GM19468 (cell line): Measurements from ENCODE around the gene MLN.
"Not testable (repeated sequence)": the region's sequence is repeated elsewhere in the genome, so short reads cannot be mapped to it uniquely, and the experiment has no call there.

Source experiments
- ATAC-seq: cut with Tn5 transposase; IDR thresholded peaks from one replicate; pipeline ENCODE4 v1.9.1; 2021; ENCODE audit warnings: mild to moderate bottlenecking, moderate library complexity, moderate number of reproducible peaks; ENCODE audit not compliant: unreplicated experiment; ENCODE audit errors: extremely low read depth

The MLN gene

DNA sequence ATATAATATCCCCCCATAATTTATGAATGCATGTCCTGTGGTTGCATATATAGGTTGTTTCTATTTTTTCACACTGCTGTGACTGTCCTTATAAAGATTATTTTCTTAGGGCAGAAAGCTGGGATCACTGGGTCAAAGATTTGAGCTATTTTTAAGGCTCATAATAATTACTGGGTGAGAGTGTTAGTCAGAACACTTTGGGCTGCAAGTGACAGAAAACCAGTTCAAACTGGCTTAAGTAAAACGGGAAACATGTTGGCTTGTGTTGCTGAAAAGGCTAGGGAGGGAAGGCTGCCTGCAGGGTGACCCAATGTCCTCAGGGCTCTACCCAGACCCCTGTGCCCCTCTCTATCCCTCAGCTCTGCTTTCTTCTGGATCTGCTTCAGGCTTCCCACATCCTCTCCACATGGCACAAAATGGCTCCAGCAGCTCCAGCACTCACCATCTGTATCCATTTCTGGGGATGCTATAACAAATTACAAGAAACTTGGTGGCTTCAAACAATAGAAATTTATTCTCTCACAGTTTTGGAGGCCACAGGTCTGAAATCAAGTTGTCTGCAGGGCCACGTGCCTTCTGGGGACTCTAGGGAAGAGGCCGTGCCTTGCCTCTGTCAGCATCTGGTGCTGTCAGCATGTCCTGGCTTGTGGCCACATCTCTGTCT lies 33.1 kb upstream of the MLN start:
- ATAC-seq = no peak

DNA sequence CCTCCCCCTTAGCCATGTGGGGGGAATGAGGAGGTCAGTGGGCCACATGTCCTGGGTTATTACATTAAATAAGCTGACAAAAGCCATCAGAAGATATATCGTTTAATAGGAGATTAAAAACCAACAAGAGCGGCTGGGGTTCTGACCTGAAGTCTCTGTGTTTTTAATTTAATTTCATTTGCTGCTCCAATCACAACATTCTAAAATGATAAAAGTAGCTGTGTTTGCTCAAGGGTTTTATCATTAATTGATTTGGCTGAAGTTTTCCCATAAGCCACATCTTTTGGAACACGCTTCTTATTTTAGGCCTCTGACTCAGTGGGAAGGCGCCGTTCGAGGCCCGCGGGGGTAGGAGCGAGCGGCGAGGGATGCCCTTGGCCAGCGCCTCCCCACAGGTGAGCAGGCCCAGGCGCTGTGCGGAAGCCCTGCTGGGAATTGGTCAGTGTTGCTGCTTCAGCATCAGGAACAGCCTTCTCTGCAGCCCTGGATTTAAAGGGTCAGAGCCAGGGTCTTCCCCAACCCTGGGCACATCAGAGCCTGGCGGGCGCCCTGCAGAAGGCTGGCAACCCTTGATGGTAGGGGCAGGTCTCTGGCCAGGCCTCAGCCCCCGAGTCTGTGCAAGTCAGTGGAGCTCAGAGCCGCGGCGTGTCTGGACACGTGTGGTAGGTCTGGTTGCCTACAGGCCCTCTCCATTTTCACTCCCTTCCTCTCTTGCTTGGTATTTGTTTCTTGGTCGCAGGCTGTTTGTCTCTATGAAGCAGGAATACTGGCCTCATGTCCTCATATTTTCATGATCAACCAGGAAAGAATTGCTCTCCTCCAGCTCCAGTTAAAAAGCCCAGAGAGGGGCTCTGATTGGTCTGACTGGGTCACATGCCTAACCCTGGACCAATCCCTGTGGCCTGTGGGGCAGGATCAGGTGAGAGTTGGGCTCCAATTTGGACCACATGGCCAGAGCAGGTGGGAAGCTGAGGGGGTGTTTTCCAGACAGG lies 30.9 kb upstream of the MLN start:
- ATAC-seq = no peak

DNA sequence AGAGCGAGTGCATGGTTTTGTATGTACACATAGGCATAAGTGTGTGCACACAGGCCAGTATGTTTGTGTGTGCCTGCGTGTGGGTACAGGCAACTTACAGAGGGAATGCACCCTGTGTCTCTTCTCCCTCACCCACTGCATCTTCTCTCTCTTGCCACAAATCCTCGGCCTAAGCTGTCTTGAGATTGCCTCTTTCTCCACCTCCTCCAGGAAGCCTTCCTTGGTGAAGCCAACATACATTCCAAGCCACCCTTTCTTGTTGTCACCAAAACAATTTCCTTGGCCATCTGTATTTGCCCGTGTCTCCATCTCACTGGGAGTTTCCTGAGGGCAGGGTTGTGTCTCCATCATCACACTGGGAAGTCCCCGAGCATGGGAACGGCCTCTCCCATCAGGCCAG lies 29.8 kb upstream of the MLN start:
- no peak for ATAC-seq

DNA sequence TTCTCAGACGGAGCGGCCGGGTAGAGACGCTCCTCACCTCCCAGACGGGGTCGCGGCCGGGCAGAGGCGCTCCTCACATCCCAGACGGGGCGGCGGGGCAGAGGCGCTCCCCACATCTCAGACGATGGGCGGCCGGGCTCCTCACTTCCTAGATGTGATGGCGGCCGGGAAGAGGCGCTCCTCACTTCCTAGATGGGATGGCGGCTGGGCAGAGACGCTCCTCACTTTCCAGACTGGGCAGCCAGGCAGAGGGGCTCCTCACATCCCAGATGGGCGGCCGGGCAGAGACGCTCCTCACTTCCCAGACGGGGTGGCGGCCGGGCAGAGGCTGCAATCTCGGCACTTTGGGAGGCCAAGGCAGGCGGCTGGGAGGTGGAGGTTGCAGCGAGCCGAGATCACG lies 29.0 kb upstream of the MLN start:
- not testable (repeated sequence) for ATAC-seq

DNA sequence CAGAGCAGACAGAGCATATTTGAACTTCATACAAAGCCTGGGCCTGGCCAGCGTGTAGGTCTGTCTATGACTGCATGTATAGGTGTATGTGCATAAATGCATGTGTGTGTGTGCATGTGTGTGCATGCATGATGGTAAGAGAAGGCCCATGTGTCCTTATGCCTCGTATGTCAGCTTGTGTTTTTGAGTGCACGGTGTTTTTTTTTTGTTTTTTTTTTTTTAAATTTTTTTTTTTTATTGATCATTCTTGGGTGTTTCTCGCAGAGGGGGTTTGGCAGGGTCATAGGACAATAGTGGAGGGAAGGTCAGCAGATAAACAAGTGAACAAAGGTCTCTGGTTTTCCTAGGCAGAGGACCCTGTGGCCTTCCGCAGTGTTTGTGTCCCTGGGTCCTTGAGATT lies 27.9 kb upstream of the MLN start:
- not testable (repeated sequence) for ATAC-seq

DNA sequence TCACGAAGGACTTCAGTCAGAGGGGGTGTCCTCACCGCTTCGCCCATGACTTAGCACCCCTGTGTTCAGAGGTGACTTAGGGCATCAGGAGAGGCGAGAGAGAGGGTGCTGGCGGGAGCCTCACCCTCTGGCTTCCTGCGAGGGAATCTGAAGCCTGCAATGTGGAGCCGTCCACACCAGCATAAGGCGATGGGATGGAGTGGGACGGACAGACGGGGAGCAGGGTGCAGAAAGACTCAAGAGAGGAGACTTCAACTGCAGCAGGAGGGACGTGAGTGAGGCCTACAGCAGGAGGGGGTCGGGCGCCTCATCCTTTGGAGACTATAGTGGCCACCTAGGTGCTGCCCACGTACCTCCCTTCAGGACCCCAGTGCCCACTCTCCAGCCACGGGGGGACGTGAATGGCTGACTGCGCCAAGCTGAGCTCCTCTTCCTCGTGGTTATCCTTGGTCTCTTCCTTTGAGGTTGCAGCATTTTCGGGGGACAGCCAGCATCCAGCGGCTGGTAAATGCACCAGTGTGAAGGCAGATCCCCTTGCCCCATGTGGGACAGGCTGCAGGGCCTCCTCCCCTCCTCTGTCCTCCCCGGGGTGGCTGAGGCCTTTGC lies 26.9 kb upstream of the MLN start:
- ATAC-seq = no peak

DNA sequence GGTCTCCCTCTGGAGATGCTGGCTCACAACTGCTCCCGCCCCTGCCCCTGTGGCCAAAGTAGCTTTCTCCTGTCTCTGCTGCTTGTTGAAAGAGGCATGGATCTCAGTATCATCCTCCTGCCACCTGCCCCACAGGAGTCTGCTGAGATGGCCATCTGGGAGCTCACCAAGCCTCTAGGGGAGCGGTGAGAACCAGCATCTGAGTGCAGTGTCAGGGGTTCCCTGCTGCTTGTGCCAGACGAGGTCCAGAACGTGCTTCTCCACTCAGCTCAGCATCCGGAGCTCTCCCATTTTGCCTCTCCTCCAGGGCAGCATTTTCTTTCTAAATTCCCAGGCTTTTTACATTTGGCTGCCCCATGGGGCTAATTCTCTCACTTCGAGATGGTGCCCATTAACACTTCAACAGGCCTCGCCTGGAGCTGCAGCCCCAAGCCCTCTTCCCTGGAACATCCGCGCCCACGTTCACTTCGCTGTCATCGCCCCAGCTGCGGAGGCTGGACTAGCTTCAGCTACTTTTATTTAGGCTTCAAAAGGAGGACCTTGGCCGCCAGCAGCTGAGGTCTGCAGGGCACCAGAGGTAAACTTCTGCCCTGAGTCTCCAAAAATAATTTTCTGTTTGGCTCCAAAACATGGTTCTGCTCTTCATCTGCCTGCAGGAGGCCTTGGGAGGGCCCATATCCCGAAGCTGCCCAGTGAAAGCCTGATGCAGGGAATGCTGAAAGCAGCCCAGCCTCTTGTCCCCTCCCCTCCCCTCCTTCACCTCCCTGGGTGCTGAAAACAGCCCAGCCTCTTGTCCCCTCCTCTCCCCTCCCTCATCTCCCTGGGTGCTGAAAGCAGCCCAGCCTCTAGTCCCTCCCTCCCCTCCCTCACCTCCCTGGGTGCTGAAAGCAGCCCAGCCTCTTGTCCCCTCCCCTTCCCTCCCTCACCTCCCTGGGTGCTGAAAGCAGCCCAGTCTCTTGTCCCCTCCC lies 25.2 kb upstream of the MLN start:
- ATAC-seq = no peak

DNA sequence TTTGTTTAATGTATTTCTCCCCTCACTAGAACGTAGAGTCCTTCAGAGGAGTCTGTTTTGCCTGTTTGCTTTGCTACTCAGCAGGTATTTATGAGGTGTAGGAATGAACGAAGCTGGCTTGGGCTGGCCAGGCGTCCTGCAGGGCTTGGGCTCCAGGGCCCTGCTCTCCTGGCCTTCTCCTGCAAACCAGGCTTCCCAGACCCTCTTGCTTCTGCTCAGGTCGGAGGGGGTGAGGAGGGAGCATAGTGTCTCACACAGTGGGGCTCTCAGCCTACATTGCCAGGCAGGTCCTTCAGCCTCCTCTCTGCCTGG lies 24.6 kb upstream of the MLN start:
- ATAC-seq = no peak

DNA sequence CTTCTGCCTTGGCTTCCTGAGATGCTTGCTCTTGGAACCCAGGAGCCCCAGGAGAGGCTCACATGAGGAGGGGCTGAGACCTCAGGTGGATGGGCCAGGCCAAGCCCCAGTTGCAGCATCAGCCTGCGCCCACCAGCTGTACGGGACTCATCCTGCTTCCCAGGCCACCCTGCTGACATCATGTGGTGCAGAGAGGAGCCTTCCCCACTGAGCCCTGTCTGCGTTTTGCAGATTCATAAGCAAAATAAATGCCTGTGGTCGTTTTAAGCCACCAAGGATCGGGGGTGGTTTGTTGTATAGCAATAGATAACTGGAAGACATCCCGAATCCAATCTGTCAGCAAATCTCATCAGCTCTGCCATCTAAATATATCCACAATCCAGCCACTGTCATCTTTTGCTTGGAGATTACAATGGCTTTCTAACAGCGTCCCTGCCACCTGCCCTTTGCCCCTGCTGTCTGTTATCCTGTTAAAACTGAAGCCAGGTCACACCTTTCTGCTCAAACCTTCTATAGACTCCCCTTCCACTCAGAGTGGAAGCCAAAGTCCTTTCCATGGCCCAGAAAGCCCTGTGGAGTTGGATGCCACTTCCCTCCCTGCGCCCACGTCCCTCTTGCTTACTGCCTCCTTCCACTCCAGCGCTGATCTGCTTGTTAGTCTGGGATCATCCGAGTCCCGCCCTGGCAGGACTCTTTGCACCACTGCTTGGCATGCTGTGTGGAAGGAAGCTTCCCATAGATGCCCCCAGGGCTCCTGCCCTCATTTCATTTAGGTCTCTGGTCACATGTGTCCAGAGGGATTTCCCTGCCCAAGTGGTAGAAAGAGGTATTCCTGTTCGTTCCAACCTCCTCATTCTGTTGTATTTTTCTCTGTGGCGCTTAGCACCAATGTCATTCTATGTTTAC lies 24.0 kb upstream of the MLN start:
- ATAC-seq = no peak

DNA sequence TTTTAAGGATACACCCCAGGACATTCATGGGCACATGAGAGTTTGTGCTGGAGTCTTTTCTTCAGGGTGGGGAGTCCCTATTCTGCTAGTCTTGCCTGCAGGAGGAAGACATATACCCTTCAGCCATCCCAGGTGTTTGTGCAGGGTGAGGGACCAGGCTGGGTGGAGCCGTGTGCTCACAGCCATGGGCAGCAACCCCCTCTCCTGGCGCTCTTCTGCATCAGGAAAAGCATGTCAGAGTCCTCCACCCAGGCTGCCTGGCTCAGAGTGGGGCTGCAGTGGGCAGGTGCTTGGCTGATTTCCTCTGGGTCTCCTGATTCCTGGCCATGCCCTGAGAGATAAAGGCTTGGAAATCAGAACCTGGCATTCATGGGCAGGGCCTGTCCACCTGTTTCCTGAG lies 22.7 kb upstream of the MLN start:
- no peak for ATAC-seq

DNA sequence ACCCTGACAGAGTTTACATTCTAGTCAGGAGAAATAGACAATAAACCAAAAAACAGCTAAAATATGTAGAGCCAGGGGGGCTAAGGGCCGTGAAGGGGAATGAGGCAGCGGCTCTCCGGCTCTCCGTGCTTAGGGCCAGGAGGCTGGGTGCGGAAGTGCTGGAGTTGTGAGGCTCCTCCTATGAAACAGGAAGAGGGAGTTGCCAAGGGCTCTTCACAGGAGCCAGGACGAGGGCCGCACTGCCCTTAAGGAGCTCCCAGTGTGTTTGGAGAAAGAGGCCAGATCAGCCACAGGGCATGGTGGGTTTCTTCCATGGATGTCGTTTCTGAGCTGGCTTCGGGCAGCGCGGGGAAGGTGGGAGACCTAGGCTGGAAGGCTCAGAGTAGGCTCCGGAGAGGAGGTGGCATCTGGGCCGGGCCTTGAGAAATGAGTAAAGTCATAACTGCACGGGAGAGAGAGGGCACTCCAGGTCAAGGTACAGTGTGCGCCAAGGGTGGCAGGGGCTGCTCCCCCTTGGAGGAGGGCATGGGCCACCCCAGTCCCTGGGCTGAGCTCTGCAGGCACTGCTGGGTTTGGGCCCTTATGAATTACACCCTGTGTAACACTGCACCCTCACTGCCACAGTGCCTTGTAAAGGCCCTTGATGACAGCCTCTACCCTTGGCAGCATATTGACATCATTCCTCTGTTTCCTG lies 20.8 kb upstream of the MLN start:
- ATAC-seq = no peak

DNA sequence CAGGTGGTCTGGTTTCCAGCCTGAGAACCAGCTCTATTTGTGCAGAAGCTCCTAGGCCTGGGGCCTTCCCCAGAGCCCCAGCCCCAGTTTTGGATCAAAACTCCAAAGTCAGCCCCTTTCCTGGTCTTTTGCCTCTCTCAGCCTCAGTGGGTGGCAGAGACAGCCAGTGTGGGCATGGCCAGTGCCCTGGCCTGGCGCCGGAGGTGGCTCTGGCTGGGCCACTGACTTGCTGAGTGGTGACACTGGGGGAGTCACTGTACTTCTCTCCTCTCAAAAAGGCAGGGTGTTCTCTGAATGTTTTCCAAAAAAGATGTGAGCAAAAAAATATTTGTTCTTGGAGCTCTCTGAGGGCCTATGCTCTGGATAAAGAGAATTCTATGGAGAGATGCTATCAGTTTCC lies 20.0 kb upstream of the MLN start:
- ATAC-seq = no peak

DNA sequence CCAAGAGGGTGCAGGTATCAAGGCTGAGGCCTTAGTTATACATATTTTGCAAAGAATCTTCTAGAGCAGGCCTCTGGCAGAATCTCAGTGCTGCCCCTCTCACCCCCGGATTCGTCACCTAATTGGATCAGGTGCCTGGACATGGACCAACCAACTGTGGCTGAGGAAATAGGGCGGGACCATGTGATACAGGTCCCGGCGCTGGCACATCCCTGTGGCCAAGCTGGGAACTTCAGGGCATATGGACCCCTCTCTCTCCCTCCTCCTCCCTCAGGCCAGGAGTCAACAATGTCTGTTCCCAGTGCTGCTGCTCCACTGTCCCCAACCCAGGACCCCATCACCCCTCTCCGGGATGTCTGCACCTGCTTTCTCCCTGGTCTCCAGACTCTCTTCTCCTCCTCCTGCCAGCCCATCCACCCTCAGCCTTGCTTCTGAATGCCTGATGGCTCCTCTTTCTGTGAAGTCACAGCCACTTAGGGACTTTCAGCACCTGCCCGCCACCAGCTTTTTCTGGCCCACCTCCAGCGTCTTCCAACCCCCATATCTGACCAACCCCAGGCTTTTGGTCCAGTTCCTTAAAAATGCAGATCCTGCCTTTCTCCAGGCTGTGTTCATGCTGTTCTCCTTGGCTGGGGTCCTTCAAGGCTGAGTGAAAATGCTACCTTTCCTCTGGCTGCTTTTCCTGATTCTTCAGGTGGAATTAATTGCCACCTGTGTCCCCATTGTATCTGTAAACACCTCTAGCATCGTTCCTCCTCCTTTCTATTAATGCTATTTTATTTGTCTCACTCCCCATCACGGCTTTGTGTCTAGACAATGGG lies 19.0 kb upstream of the MLN start:
- no peak for ATAC-seq

DNA sequence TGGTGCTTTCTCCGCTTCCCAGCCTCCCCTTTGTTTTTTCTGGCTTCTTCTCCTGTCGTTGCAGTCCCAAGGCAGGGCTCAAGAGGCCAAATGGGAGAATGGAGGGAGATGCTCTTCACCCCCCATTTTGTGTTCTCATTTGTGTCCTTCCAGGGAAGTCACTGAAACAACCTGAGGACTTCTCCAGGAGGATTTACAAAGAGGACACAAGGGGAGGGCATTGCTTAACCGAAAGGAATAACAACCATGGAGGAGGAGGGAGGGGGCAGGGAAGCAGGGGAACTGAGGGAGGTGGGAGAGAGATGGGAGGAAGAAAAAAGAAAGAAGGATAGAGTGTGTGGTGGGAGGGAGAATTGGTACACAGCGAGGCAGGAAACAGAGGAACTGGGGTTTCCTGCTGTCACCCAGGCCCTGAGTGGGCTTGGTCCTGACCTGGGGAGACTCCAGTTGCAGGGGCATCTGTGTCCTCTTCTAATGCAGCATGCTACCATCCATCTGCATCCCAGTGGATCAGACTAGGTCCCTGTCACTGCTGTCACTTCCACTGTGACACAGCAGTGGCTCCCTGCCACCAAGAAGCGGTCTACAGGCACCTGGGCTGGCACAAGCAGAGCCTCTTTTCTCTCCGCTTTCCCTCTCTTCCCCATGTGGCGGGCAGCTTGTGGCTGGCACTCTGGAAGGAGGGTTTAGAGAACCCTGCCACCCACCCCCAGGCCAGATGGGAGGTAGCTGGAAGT lies 17.1 kb upstream of the MLN start:
- no peak for ATAC-seq

DNA sequence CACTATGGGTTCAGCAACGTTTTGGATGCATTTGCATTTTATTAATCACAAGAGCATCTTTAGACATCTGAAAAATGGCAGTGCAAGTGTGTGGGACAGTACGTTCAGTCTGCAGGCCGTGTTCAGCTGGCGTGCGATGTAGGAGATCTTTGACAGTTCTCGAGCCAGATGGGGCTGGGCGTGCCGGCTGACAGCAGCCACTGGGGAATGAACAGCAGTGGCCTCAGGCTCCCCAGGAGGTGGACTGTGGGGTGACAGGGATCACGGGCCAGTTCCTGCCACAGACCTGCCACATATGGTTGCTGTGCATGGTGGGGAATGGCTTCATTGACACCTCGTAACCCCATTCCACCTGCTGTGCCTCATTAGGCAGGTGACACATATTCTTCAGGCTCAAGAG lies 16.4 kb upstream of the MLN start:
- ATAC-seq = no peak

DNA sequence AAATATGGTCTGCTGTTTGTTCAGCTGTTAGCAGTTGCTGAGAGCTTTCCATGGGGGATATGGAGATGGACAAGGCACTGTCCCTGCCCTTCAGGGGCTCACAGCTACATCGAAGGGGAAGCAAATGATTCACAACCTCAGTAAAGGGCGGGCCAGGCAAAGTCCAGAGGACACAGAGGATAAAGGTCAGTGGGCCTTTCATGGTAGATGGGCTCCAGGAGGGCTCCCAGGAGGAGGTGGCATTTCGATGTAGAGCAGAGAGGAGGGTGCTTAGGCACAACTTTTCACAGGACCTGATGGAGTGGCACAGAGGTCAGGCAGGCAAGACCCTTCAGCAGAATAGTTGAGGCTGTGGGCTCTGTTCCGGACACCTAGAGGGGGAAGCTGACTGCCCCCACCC lies 15.2 kb upstream of the MLN start:
- ATAC-seq = no peak

DNA sequence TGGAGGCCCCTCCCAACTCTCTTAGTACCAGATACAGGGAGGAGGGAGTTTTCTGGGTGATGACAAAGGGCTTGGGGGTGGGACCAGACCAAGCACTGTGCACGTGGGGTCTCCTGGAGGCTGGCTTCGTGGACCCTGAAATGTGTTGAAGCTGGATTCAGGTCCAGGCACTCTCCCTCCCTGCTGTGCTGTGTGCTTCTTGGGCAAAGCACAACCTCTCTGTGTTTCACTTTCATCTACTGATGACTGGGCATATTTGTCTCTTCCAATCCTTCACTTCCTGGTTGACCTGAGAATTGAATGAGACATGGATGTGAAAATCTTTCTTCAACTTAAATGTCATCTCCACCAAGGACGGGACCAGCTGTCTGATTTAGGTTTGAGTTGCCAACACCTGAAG lies 14.5 kb upstream of the MLN start:
- ATAC-seq = no peak
